NCI-H2171 treated with DMSO at 0.1 percent for 48 hours (cell line): Measurements from ENCODE around the gene CCPG1.
"Not testable (repeated sequence)": the region's sequence is repeated elsewhere in the genome, so short reads cannot be mapped to it uniquely, and the experiment has no call there.

Experiments used
- DNase-seq: peaks from one replicate; lab custom pipeline; 2025; lab: John Stamatoyannopoulos, UW

CCPG1 gene, protein sequence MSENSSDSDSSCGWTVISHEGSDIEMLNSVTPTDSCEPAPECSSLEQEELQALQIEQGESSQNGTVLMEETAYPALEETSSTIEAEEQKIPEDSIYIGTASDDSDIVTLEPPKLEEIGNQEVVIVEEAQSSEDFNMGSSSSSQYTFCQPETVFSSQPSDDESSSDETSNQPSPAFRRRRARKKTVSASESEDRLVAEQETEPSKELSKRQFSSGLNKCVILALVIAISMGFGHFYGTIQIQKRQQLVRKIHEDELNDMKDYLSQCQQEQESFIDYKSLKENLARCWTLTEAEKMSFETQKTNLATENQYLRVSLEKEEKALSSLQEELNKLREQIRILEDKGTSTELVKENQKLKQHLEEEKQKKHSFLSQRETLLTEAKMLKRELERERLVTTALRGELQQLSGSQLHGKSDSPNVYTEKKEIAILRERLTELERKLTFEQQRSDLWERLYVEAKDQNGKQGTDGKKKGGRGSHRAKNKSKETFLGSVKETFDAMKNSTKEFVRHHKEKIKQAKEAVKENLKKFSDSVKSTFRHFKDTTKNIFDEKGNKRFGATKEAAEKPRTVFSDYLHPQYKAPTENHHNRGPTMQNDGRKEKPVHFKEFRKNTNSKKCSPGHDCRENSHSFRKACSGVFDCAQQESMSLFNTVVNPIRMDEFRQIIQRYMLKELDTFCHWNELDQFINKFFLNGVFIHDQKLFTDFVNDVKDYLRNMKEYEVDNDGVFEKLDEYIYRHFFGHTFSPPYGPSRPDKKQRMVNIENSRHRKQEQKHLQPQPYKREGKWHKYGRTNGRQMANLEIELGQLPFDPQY

DNA sequence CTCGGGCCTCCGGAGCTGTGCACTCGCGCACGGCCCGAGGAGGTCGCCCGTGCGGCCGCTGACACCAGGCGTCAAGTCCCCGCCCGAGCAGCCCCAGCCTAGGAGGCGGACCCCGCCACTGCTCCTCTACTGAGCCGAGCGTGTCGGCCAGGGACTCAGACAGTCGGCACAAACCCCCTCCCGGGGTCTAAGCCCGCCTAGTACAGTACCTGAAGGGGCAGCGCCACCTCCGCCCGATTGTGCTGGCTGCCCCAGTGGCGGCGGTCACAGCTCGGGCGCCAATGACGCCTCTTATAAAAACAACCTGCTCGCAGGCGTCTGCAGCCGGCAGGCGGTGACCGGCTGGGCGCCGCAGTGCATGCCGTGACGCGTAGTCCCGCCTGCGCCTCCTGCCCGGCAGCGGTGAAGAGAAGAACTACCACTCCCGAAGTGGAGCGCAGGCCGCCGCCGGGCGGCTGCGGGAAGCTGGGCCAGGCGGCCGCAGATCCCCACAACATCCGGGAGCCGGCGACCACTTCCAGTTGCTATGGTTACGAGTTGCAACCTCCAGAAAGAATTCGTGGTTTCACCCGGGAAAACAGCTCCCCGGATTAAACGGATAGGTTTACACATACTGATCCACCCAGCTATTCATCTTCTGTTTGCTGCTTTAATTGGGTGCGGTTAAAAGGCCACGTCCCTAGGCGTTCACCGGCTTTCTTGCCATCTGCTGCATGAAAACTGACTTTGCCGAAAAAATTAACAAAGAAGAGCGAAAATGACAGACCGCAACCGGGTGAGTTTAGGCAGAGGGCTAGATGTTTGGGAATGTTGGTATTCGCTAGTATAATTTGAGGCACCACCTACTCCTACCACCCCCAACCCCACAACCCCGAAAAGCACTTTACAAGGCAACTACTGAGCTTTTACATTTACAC is at the start of gene CCPG1, which contains the start of gene PIERCE2:
CCPG1 (minus strand) TSS at position 348 of the 917 bp plus-strand sequence. CDS start 18,935 bp downstream, outside the sequence.
PIERCE2 (plus strand) TSS at position 484 of the 917 bp plus-strand sequence; CDS start at position 758, 274 bp downstream.
- DNase-seq = peak; percentile 98

DNA sequence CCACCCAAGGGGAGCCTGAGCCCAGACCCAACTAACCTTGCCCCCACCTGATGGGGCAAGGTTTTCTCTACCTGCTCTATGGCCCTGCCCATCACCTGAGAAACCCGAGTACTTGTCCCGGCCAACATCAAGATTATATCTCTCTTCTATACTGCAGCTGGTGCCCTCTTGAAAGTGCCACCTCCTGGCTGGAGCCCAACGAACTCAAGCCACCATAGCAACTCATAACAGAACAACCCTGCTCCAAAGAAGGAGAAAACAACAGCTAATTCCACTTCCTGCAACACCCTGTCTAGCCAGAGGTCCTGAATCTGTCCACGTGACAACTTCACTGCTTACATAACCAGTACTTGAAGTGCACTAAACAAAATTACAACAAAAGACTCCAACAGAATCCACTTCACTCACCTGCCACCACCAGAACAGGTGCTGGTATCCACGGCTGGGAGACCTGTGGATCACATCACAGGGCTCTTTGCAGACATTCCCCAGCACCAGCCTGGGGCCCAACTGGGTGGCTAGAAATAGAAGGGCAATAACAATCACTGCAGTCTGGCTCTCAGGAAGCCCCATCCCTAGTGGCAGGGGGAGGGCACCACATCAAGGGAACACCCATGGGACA is 49.4 kb upstream of the CCPG1 start:
- no peak for DNase-seq

DNA sequence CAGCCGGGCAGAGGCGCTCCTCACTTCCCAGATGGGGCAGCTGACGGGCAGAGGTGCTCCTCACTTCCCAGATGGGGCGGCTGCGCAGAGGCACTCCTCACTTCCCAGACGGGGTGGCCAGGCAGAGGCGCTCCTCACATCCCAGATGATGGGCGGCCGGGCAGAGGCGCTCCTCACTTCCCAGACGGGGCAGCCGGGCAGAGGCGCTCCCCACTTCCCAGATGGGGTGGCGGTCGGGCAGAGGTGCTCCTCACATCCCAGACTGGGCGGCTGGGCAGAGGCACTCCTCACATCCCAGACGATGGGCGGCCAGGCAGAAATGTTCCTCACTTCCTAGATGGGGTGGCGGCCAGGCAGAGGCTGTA is 38.9 kb upstream of the CCPG1 start:
- DNase-seq = not testable (repeated sequence)

DNA sequence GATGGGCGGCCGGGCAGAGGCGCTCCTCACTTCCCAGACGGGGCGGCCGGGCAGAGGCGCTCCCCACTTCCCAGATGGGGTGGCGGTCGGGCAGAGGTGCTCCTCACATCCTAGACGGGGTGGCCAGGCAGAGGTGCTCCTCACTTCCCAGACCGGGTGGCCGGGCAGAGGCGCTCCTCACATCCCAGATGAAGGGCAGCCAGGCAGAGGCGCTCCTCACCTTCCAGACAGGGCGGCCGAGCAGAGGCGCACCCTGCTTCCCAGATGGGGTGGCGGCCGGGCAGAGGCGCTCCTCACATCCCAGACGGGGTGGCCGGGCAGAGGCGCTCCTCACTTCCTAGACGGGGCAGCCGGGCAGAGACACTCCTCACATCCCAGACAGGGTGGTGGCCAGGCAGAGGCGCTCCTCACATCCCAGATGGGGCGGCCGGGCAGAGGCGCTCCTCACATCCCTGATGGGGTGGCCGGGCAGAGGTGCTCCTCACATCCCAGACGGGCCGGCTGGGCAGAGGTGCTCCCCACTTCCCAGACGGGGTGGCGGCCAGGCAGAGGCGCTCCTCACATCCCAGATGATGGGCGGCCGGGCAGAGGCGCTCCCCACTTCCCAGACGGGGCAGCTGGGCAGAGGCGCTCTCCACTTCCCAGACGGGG is 38.3 kb upstream of the CCPG1 start:
- DNase-seq = not testable (repeated sequence)

GRCh38 chr15:55445936-55446335 is 37.8 kb upstream of the CCPG1 start:
- DNase-seq = not testable (repeated sequence)

DNA sequence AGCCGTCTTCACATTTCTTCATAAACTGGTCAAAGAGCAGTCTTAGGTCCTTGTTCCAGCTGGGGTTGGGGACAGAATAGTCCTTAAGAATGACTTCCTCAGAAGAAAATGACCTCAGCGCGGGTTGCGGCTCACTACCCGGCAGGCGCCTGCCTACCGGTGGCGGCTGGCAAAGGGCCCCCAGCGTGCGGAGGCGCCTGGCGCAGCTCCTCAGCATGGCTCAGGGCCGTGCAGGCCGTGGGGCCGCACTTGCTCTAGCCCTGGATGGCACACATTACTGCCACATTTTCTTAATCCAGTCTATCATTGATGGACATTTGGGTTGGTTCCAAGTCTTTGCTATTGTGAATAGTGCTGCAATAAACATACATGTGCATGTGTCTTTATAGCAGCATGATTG is 35.0 kb upstream of the CCPG1 start:
- DNase-seq = not testable (repeated sequence)

DNA sequence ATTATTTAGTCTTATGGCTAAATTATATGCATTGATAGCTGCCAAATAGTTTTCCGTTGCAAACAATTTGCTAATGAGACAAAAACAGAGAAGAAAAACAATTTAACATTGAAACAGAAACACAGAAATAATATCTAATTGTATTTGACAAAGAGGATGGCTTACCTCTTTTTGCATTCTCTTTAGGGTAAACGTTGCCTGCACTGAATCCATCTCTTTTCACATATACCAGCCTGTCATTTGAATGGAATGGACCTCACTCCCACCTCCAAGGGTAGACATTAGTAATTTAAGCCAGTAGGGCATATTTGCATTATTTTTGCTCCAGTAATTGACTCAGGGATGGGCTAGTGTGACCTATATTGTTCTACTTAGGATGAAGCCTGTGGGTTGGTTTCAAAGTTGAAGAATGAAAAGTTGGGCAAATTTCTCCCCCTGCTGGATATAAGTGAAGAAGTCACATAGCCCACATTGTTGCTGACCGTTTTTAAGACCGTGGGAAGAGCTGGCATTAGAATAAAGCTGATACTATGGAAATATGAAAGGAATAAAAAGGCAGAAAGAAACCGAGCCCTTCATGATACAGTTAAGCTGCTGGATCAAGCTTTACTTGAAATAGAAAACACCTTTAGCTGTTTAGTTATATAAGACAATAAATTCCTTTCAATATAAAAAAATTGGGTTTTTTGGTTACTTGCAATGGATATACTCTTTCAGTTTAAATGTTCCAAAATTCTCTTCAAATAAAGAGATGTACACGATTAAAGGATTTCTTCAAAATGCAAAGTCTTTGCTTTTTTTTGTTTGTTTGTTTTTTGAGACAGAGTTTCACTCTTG is 27.0 kb upstream of the CCPG1 start:
- DNase-seq = peak; percentile 76

GRCh38 chr15:55422089-55422488 is 13.9 kb upstream of the CCPG1 start:
- no peak for DNase-seq

GRCh38 chr15:55420171-55420866 is 12.2 kb upstream of the CCPG1 start:
- DNase-seq = peak; percentile 87

DNA sequence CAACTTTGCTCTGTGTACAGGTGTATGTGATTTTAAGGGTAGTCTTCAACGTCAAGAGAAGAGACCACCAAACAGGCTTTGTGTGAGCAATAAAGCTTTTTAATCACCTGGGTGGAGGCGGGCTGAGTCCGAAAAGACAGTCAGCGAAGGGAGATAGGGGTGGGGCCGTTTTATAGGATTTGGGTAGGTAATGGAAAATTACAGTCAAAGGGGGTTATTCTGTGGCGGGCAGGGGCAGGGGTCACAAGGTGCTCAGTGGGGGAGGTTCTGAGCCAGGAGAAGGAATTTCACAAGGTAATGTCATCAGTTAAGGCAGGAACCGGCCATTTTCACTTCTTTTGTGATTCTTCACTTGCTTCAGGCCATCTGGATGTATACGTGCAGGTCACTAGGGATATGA is 9.5 kb upstream of the CCPG1 start:
- DNase-seq = not testable (repeated sequence)

DNA sequence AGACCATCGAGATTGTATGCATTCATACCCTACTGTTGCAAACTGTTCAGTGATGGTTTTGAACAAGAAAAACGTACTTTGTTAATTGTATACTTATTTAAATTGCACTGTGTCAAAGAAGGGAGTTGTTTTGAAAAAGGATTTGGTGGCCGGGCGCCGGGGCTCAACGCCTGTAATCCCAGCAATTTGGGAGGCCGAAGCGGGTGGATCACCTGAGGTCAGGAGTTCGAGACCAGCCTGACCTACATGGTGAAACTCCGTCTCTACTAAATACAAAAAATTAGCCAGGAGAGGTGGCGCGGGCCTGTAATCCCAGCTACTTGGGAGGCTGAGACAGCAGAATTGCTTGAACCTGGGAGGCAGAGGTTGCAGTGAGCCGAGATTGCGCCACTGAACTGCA is 817 bp upstream of the CCPG1 start:
- DNase-seq = not testable (repeated sequence)

DNA sequence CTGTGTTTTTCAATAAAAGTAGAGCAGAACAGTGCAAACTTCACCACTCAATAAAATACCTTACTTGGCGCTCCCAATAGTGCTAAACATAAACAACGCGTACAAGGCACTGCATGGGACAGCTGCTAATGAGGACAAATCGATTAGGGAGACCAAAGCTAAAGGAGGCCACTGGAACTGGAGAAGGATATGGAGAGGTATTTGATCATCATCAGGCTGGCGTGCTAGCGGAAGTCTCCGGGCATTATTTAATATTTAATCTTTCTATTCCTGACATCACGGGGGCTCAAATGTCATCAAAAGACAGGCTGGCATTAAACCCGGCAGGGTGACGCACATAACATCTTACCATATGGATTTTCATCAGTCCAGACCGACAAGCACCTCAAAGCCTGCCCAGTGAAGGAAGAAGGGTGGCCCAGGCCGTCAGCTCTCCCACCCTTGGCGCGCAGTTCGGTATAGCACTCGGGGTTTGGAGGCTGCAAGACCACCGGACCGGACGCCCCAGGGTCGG is 604 bp downstream of the CCPG1 start:
- DNase-seq = peak; percentile 74

- DNase-seq = no peak
Observed at GRCh38 chr15:55403531-55403930, 4.6 kb downstream of the CCPG1 start.

- DNase-seq = no peak
Observed at GRCh38 chr15:55402707-55403106, 5.5 kb downstream of the CCPG1 start.

DNA sequence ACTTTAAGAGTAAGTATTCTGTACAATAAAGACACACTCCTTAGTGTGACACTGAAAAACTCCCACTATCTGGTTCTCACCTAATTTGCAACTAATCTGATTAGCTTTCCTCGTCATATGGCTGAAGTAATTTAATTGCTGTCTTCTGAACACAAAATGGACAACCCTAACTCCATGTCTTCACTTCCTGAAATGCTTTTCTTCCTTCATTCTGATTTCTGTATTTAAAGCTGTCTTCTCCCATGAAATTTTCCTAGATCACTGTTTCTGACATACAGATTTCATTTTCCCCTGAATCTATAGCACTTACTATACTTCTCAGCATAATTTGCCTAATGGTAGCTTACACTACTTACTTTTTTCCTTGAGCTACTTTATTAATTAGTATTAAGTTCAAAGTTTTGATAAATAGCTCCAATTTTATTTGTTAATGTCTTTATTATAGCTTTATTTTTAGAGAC is 6.3 kb downstream of the CCPG1 start:
- DNase-seq = no peak

DNA sequence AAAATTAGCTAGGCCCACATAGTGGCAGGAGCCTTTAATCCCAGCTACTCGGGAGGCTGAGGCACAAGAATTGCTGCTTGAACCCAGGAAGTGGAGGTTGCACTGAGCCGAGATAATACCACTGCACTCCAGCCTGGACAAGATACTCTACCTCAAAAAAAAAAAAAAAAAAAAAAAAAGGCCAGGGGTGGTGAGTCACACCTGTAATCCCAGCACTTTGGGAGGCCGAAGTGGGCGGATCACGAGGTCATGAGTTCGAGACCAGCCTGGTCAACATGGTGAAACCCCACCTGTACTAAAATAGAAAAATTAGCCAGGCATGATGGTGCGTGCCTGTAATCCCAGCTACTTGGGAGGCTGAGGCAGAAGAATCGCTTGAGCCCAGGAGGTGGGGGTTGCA is 8.1 kb downstream of the CCPG1 start:
- DNase-seq = not testable (repeated sequence)

DNA sequence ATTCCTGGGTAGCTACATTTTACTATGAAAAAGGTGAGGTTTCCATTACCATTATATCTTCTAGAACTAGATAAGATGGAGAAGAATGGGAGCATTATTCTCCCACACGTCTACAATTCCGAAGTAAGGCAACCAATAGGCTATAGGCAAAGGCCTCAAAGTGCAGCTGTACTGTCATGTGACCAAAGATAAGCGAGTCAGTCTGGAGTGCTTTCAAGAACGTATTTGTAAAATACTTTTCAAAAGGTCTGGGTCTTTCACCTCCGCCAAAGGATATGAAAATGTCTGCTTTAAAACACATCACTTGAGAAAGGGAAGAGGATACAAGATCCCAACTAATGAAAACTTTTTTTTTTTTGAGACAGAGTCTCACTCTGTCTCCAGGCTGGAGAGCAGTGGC is 9.9 kb downstream of the CCPG1 start:
- DNase-seq = no peak

- no peak for DNase-seq
Observed at GRCh38 chr15:55394694-55395093, 13.5 kb downstream of the CCPG1 start.

GRCh38 chr15:55389264-55389607 is 18.9 kb downstream of the CCPG1 start:
- no peak for DNase-seq
